Neural crest cell (in vitro differentiated cells): ENCODE results near the gene COX5A. TPM values are rescaled to one million over a fixed set of nuclear protein-coding genes. Genes with fewer than 3 reads are reported as not detected.
"Not testable (repeated sequence)": the region's sequence is repeated elsewhere in the genome, so short reads cannot be mapped to it uniquely, and the experiment has no call there.

Source experiments
- DNase-seq: peaks from one replicate; pipeline ENCODE4 v3.0.0; 2021; ENCODE audit warnings: low read depth, mixed read lengths, low spot score
- H3K27ac Mint-ChIP-seq: one replicate; pipeline ENCODE4 v1.8.0; 2021; ENCODE audit warnings: mild to moderate bottlenecking, mixed read lengths; ENCODE audit not compliant: unreplicated experiment
- H3K27me3 Mint-ChIP-seq: 2 replicates; pipeline ENCODE4 v1.8.0; 2021; ENCODE audit warnings: low read depth, mild to moderate bottlenecking, mixed read lengths
- H3K36me3 Mint-ChIP-seq: 2 replicates; pipeline ENCODE4 v1.8.0; 2021; ENCODE audit warnings: low read depth, mild to moderate bottlenecking, mixed read lengths
- H3K4me1 Mint-ChIP-seq: 2 replicates; pipeline ENCODE4 v1.8.0; 2021; ENCODE audit warnings: mixed read lengths
- H3K4me3 Mint-ChIP-seq: one replicate; pipeline ENCODE4 v1.8.0; 2021; ENCODE audit warnings: mild to moderate bottlenecking, mixed read lengths
- H3K9me3 Mint-ChIP-seq: 2 replicates; pipeline ENCODE4 v1.8.0; 2021; ENCODE audit warnings: mixed read lengths
- CTCF ChIP-seq: fragments of 200-600 bp; sonication (generic); conservative IDR thresholded peaks from 2 replicates; pipeline ENCODE4 v1.5.0; 2021; ENCODE audit warnings: antibody characterized with exemption, mild to moderate bottlenecking
- total RNA-seq: library from RNA; stranded (reverse); gene quantifications from 2 replicates; pipeline ENCODE4 v1.2.1, GENCODE V29; 2021

The COX5A gene
- total RNA-seq, 1 donor from 2014 or later = 239 TPM

GRCh38 chr15:74888716-74889115, 49.2 kb downstream of the COX5A start:
- Mint-ChIP-seq H3K36me3 (peaks cover 4% of the 10 kb centered on the region), H3K27me3 (no peaks in the 10 kb centered on the region), H3K9me3 (no peaks in the 10 kb centered on the region), H3K4me1 (peaks cover 22% of the 10 kb centered on the region), H3K27ac (no peak overlapping the region), H3K4me3 (peak overlapping the region; percentile 90)
- no peak for DNase-seq
- no peak for TF ChIP-seq CTCF

- not testable (repeated sequence) for DNase-seq, H3K4me3 Mint-ChIP-seq, H3K36me3 Mint-ChIP-seq, H3K9me3 Mint-ChIP-seq, H3K27ac Mint-ChIP-seq, H3K27me3 Mint-ChIP-seq
- peaks cover 22% of the 10 kb centered on the region for H3K4me1 Mint-ChIP-seq
Observed at GRCh38 chr15:74887537-74888193, 50.2 kb downstream of the COX5A start.

- H3K4me1 Mint-ChIP-seq = peaks cover 17% of the 10 kb centered on the region
- H3K27ac Mint-ChIP-seq = no peak overlapping the region
- no peaks in the 10 kb centered on the region for H3K27me3 Mint-ChIP-seq
- no peak for DNase-seq
- TF ChIP-seq CTCF = no peak
- H3K9me3 Mint-ChIP-seq = peaks cover 4% of the 10 kb centered on the region
- no peak overlapping the region for H3K4me3 Mint-ChIP-seq
- no peaks in the 10 kb centered on the region for H3K36me3 Mint-ChIP-seq
Observed at GRCh38 chr15:74885461-74885860, 52.4 kb downstream of the COX5A start.

GRCh38 chr15:74884428-74885223, 53.2 kb downstream of the COX5A start:
- Mint-ChIP-seq H3K36me3 (no peaks in the 10 kb centered on the region), H3K4me3 (peak overlapping the region; percentile 15), H3K9me3 (peaks cover 4% of the 10 kb centered on the region), H3K4me1 (peaks cover 10% of the 10 kb centered on the region), H3K27me3 (no peaks in the 10 kb centered on the region), H3K27ac (peak overlapping the region; percentile 14)
- no peak for DNase-seq
- no peak for TF ChIP-seq CTCF

- Mint-ChIP-seq H3K27ac (no peak overlapping the region), H3K4me1 (no peaks in the 10 kb centered on the region)
- no peak for TF ChIP-seq CTCF
Observed at GRCh38 chr15:74882528-74882927, 55.3 kb downstream of the COX5A start.

GRCh38 chr15:74878273-74878672, 59.6 kb downstream of the COX5A start:
- H3K36me3 Mint-ChIP-seq = no peaks in the 10 kb centered on the region
- no peak overlapping the region for H3K4me3 Mint-ChIP-seq
- peaks cover 4% of the 10 kb centered on the region for H3K4me1 Mint-ChIP-seq
- no peak overlapping the region for H3K27ac Mint-ChIP-seq
- H3K9me3 Mint-ChIP-seq = peaks cover 4% of the 10 kb centered on the region
- no peak for DNase-seq
- TF ChIP-seq CTCF = no peak
- peaks cover 4% of the 10 kb centered on the region for H3K27me3 Mint-ChIP-seq

More at GRCh38 chr15:74882528-74882927, 55.3 kb downstream of the COX5A start:
- no peak for DNase-seq
- H3K9me3 Mint-ChIP-seq = peaks cover 4% of the 10 kb centered on the region
- H3K27me3 Mint-ChIP-seq = no peaks in the 10 kb centered on the region
- no peak overlapping the region for H3K4me3 Mint-ChIP-seq
- no peaks in the 10 kb centered on the region for H3K36me3 Mint-ChIP-seq
